ACC112 (cell line): Measurements from ENCODE around the gene MTCL1.

Source experiments
- H2AFZ ChIP-seq: fragments of 200-600 bp; sonication (generic); one replicate; pipeline ENCODE4 v1.6.0; 2017; ENCODE audit warnings: antibody characterized with exemption, low read length; ENCODE audit not compliant: unreplicated experiment
- H3K27ac ChIP-seq: fragments of 200-600 bp; sonication (generic); 2 replicates; pipeline ENCODE4 v1.5.1; 2014; ENCODE audit warnings: low read depth, mild to moderate bottlenecking, antibody characterized with exemption, low read length, moderate library complexity
- H3K27me3 ChIP-seq: fragments of 200-600 bp; sonication (generic); 2 replicates; pipeline ENCODE4 v1.6.1; 2014; ENCODE audit warnings: mild to moderate bottlenecking, antibody characterized with exemption, low read length, moderate library complexity, mixed read lengths; ENCODE audit not compliant: insufficient read depth
- H3K36me3 ChIP-seq: fragments of 200-600 bp; sonication (generic); 2 replicates; pipeline ENCODE4 v1.6.1; 2016; ENCODE audit warnings: mild to moderate bottlenecking, antibody characterized with exemption, low read length, moderate library complexity, mixed read lengths; ENCODE audit not compliant: insufficient read depth
- H3K4me1 ChIP-seq: fragments of 200-600 bp; sonication (generic); one replicate; pipeline ENCODE4 v1.6.1; 2016; ENCODE audit warnings: low read length, mixed read lengths; ENCODE audit not compliant: insufficient read depth, unreplicated experiment, control insufficient read depth
- H3K4me3 ChIP-seq: fragments of 200-600 bp; sonication (generic); 2 replicates; pipeline ENCODE4 v1.5.1; 2014; ENCODE audit warnings: mild to moderate bottlenecking, low read depth, low read length
- H3K79me2 ChIP-seq: fragments of 200-600 bp; sonication (generic); one replicate; pipeline ENCODE4 v1.6.0; 2016; ENCODE audit warnings: low read length; ENCODE audit not compliant: control insufficient read depth, unreplicated experiment, insufficient read depth

MTCL1 gene

DNA sequence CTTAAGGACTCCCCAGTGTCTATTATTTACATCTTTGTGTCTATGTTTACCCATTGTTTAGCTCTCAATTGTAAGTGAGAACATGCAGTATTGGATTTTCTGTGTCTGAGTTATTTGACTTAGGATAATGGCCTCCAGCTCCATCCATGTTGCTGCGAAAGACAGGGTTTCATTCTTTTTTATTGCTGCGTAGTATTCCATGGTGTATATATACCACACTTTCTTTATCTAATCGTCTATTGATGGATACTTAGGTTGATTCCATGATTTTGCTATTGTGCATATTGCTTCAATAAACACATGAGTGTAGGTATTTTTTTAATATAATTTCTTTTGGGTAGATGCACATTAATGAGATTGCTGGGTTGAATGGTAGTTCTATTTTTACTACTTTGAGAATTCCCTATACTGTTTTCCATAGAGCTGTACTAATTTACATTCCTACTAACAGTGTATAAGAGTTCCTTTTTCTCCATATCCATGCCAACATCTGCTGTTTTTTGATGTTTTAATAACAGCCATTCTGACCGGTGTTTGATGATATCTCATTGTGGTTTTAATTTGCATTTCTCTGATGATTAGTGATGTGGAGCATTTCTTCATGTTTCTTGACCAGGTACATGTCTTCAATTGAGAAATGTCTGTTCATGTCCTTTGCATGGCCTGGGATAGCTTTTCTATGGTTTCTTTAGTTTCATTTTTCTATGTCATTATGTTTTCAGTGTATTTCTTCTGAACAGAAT, 21.8 kb downstream of the MTCL1 start:
- H3K27ac ChIP-seq, result 0 out of 2 replicates have a peak overlapping the region, but pooled peaks have one; percentile 4
- H3K36me3 ChIP-seq, result peaks cover 6% of the 10 kb centered on the region; the same call in 1 of the 2 replicates
- peaks cover 10% of the 10 kb centered on the region for H3K79me2 ChIP-seq
- no peaks in the 10 kb centered on the region for H3K27me3 ChIP-seq
- no peak overlapping the region; the same call in 1 of the 2 replicates for H3K4me3 ChIP-seq
- no peak overlapping the region for H2AFZ ChIP-seq
- H3K4me1 ChIP-seq, result peaks cover 12% of the 10 kb centered on the region

DNA sequence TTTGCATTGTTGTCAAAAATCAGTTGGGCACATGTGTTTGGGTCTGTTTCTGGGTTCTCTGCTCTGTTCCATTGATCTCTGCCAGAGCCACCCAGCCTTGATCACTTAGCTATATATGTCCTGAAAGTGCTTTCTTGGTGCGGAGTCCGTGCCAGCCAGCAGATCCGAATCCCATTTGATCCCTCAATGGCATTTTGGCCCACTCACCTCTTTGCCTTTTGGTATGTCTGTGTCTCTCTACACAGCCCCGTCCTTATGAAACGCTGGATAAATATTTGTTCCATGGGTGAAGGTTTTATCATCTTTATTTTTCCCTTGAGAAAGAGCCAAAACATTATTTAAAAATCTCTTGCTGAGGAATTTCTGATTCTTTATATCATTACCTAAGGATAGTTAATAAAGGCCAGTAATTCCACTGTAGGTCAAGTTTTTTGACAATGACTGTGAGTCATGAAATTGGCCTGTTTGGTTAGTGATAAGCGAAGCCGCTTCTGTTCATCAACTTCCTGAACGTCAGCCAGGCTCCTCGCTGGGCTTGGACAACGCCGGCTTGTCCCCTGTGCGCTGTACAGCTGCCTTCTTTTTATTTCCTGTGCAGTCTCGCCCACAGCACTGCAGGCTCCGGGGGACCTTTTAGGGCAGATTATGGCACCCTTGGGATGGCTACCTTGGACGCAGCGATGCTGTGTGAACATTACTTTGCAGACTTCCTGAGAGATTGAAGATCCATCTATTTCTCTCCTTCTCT, 24.9 kb downstream of the MTCL1 start:
- no peaks in the 10 kb centered on the region for H3K27me3 ChIP-seq
- peak overlapping the region; percentile 84 for H3K27ac ChIP-seq
- peak overlapping the region; percentile 50 for H3K4me3 ChIP-seq
- H3K79me2 ChIP-seq, result peaks cover 17% of the 10 kb centered on the region
- peaks cover 12% of the 10 kb centered on the region for H3K4me1 ChIP-seq
- peaks cover 12% of the 10 kb centered on the region for H3K36me3 ChIP-seq
- peak overlapping the region; percentile 59 for H2AFZ ChIP-seq

GRCh38 chr18:8732442-8733360, 27.3 kb downstream of the MTCL1 start:
- Histone ChIP-seq H2AFZ (no peak overlapping the region), H3K79me2 (peaks cover 14% of the 10 kb centered on the region), H3K27me3 (no peaks in the 10 kb centered on the region), H3K27ac (no peak overlapping the region), H3K4me3 (no peak overlapping the region), H3K36me3 (peaks cover 10% of the 10 kb centered on the region; the same call in 1 of the 2 replicates), H3K4me1 (peaks cover 12% of the 10 kb centered on the region)

DNA sequence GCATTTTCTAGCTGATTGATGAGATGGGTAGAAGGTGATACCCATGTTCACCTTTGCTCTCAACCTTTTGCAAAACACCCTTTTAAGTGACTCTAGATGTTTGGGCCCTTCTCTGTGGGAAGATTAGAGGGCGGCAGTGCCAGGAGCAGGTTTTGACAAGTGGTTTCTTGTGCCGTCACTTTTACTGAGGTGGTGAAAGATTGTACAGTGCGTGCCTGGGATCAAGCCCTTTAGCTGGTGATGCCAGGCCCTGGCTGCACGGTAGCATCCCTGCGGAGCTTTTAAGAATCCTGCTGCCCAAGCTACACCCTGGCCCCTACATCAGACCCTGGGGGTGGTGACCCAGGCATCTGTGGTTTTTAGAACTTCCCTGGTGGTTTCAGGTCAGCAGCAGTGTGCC, 29.1 kb downstream of the MTCL1 start:
- H3K36me3 ChIP-seq, result peaks cover 10% of the 10 kb centered on the region; the same call in 1 of the 2 replicates
- H3K27ac ChIP-seq, result no peak overlapping the region
- no peak overlapping the region for H3K4me3 ChIP-seq
- peaks cover 12% of the 10 kb centered on the region for H3K4me1 ChIP-seq
- H3K27me3 ChIP-seq, result no peaks in the 10 kb centered on the region
- H2AFZ ChIP-seq, result no peak overlapping the region
- H3K79me2 ChIP-seq, result peaks cover 10% of the 10 kb centered on the region

DNA sequence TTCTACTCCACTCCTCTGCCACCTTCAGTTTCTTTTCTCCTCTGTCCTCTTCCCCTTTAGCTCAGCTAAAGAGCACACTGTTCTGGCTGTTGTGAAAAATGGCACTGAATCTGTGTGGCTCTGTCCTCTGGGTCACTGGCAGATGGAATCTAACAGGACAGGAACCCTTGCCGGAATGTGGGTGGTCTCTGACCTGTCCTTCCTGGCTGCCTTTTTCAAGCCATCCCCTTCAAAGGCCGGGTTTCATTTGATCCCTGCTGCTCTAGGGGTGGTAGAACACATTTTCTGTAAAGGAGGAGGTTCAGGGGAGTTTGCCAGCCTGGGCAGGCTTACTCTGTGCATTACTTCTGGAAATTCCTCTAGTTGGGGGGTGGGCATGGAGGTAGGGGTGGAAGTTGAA, 29.9 kb downstream of the MTCL1 start:
- Histone ChIP-seq H3K27me3 (no peaks in the 10 kb centered on the region), H3K4me1 (peaks cover 5% of the 10 kb centered on the region), H2AFZ (no peak overlapping the region), H3K36me3 (peaks cover 14% of the 10 kb centered on the region; the same call in 1 of the 2 replicates), H3K4me3 (no peak overlapping the region), H3K27ac (no peak overlapping the region), H3K79me2 (peaks cover 10% of the 10 kb centered on the region)

DNA sequence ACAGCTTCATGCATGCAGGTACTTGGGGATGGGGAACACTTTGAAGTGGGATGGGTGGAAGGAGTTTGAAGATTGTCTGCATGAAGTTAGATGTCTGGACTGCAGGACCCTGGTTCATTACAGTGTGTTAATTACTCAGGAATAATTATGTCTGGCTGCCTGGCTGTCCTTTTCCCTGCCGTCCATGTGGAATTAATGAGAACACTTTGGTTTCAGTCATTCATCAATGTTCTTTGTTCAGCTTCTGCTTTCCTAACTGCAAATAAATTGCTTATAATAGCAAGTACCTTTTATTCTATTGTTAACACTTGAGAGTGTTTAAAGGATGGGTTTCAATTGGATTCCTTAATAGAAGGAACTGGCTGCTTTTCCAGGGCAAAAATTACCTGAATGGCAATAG, 35.8 kb downstream of the MTCL1 start:
- Histone ChIP-seq H3K79me2 (peaks cover 3% of the 10 kb centered on the region), H3K27me3 (no peaks in the 10 kb centered on the region), H3K36me3 (0 out of 2 replicates have a peak, but pooled peaks cover 10% of the 10 kb centered on the region), H3K4me1 (peaks cover 12% of the 10 kb centered on the region), H3K4me3 (no peak overlapping the region), H3K27ac (no peak overlapping the region), H2AFZ (no peak overlapping the region)

DNA sequence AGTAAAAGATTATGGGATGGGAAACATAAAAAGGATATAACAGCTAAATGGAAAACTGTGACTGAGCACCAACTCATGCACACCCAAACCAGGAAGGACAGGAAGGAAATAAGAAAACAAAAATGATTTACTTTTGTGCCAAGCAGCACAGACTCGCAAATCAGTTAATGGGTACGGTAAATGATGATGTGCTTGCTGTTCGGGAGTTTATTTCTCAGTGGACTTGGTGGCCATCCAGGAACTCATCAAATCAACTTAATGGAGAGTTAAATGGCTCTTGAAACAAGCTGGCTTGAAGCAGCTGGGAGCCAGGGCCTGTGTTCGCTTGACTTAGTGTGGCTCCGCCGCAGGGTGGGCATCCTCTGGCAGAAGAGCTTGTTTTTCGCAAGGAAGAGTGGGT, 36.2 kb downstream of the MTCL1 start:
- H3K36me3 ChIP-seq, result 0 out of 2 replicates have a peak, but pooled peaks cover 10% of the 10 kb centered on the region
- no peak overlapping the region for H3K27ac ChIP-seq
- peaks cover 16% of the 10 kb centered on the region for H3K4me1 ChIP-seq
- H3K27me3 ChIP-seq, result no peaks in the 10 kb centered on the region
- H3K4me3 ChIP-seq, result no peak overlapping the region
- H2AFZ ChIP-seq, result no peak overlapping the region
- H3K79me2 ChIP-seq, result peaks cover 3% of the 10 kb centered on the region

DNA sequence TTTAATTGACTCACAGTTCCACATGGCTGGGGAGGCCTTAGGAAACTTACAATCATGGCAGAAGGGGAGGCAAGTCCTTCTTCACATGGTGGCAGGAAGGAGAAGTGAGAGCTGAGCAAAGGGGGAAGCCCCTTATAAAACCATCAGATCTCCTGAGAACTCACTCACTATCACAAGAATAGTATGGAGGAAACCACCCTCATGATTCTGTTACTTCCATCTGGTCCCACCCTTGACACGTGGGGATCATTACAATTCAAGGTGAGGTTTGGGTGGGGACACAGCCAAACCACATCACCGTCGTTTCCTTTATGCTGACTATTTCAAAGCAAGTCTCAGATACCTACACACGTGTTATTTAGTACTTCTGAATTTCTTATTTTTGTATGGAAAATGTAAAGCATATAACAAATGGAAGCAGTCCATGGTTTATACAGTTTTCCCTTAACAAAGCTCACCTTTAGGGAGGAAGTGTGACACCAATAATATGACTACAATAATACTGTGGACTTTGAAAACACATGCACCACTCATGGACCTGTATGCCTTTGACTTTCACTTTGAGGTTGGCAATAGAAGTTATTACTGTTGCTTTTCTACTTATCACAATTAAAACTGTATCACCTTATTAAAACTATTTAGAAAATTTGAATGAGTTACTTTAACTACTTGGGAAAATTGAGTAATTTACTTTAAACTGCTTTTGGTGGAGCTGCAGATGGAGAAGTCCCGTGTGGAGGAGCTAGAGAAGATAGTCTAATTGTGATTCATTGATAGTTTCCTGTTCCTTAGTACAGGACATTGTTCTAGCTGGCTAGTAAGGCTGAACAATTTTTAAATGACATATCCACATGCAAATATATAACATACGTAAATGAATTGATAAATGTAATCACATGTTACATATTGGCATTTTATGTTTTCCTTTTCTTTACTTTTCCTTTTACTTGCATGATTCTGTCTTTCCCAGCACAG, 37.3 kb downstream of the MTCL1 start:
- H3K4me3 ChIP-seq, result peak overlapping the region; percentile 21; the same call in 1 of the 2 replicates
- peaks cover 3% of the 10 kb centered on the region for H3K79me2 ChIP-seq
- H2AFZ ChIP-seq, result no peak overlapping the region
- H3K27ac ChIP-seq, result 0 out of 2 replicates have a peak overlapping the region, but pooled peaks have one; percentile 4
- H3K4me1 ChIP-seq, result peaks cover 28% of the 10 kb centered on the region
- no peaks in the 10 kb centered on the region for H3K27me3 ChIP-seq
- 0 out of 2 replicates have a peak, but pooled peaks cover 10% of the 10 kb centered on the region for H3K36me3 ChIP-seq

GRCh38 chr18:8744038-8744437, 38.7 kb downstream of the MTCL1 start:
- no peaks in the 10 kb centered on the region for H3K79me2 ChIP-seq
- no peak overlapping the region for H3K4me3 ChIP-seq
- H3K4me1 ChIP-seq, result peaks cover 31% of the 10 kb centered on the region
- H2AFZ ChIP-seq, result no peak overlapping the region
- H3K27ac ChIP-seq, result no peak overlapping the region
- H3K36me3 ChIP-seq, result 0 out of 2 replicates have a peak, but pooled peaks cover 10% of the 10 kb centered on the region
- H3K27me3 ChIP-seq, result no peaks in the 10 kb centered on the region
